HG02840 (cell line): ENCODE data around the gene RGS17.
"Not testable (repeated sequence)": the region's sequence is repeated elsewhere in the genome, so short reads cannot be mapped to it uniquely, and the experiment has no call there.

Source experiments
- ATAC-seq: cut with Tn5 transposase; IDR thresholded peaks from one replicate; pipeline ENCODE4 v1.9.1; 2021; ENCODE audit warnings: mild to moderate bottlenecking, moderate library complexity, moderate number of reproducible peaks; ENCODE audit not compliant: unreplicated experiment, low FRiP score

RGS17 gene

GRCh38 chr6:153043719-153044118 is 87.4 kb downstream of the RGS17 start:
- ATAC-seq = no peak

GRCh38 chr6:153038378-153039057 is 92.6 kb downstream of the RGS17 start:
- no peak for ATAC-seq

- no peak for ATAC-seq
These were observed 96.9 kb downstream of the RGS17 start for GRCh38 chr6:153034139-153034538.

- no peak for ATAC-seq
These were observed 98.7 kb downstream of the RGS17 start for GRCh38 chr6:153032255-153032882.

- ATAC-seq = no peak
These were observed 99.6 kb downstream of the RGS17 start for GRCh38 chr6:153031335-153031955.

GRCh38 chr6:153028963-153029362 is 102.1 kb downstream of the RGS17 start:
- no peak for ATAC-seq

- no peak for ATAC-seq
These were observed 102.8 kb downstream of the RGS17 start for GRCh38 chr6:153028286-153028685.

GRCh38 chr6:153027480-153027879 is 103.6 kb downstream of the RGS17 start:
- ATAC-seq = no peak

GRCh38 chr6:153024709-153025017 is 106.4 kb downstream of the RGS17 start:
- ATAC-seq = no peak

GRCh38 chr6:153023977-153024708 is 106.9 kb downstream of the RGS17 start:
- ATAC-seq = peak; percentile 97

GRCh38 chr6:153018355-153018754 is 112.7 kb downstream of the RGS17 start:
- ATAC-seq = no peak

GRCh38 chr6:153016846-153017245 is 114.2 kb downstream of the RGS17 start:
- ATAC-seq = no peak

- ATAC-seq = no peak
These were observed 115.9 kb downstream of the RGS17 start for GRCh38 chr6:153015094-153015640.

GRCh38 chr6:153013438-153013837 is 117.6 kb downstream of the RGS17 start:
- ATAC-seq = no peak

GRCh38 chr6:153012856-153013255 is 118.2 kb downstream of the RGS17 start:
- ATAC-seq = no peak

- ATAC-seq = no peak
These were observed 127.8 kb downstream of the RGS17 start for GRCh38 chr6:153003366-153003690.

GRCh38 chr6:153002613-153003365 is 128.3 kb downstream of the RGS17 start, which contains the start of gene MTRF1L:
Gene MTRF1L (minus strand): TSS chr6:153002709. CDS start chr6:153002685, 24 bp downstream.
- ATAC-seq = peak; percentile 97

- peak; percentile 26 for ATAC-seq
These were observed 129.1 kb downstream of the RGS17 start for GRCh38 chr6:153001767-153002612.

- ATAC-seq = not testable (repeated sequence)
These were observed 130.3 kb downstream of the RGS17 start for GRCh38 chr6:153000790-153001189.
